ENCODE measurements around the gene SMAD7. TPM values are rescaled to one million over a fixed set of nuclear protein-coding genes. Genes with fewer than 3 reads are reported as not detected.

The SMAD7 gene
- total RNA-seq, 6 experiments from 2014 or later: 29.6 to 35.8 (median 30.7) TPM

GRCh38 chr18:48940854-48941611, 9.7 kb downstream of the SMAD7 start:
- Mint-ChIP-seq H3K27ac (peak overlapping the region; percentile 86), H3K4me1 (ENCODE audit: low read depth) (peaks cover 100% of the 10 kb centered on the region), H3K36me3 (ENCODE audit: low read depth) (peaks cover 63% of the 10 kb centered on the region), H3K9me3 (no peaks in the 10 kb centered on the region), H3K4me3 (peak overlapping the region; percentile 100), H3K27me3 (ENCODE audit: insufficient read depth) (peaks cover 16% of the 10 kb centered on the region)
- DNase-seq: no peak
- no peak for TF ChIP-seq CTCF (IDR thresholded peaks at IDR 0.05)

- no peak for TF ChIP-seq CTCF (IDR thresholded peaks at IDR 0.05)
- no peak for DNase-seq
- H3K9me3 Mint-ChIP-seq: no peaks in the 10 kb centered on the region
- H3K27ac Mint-ChIP-seq: peak overlapping the region; percentile 90
- peak overlapping the region; percentile 84 for H3K4me3 Mint-ChIP-seq
- peaks cover 100% of the 10 kb centered on the region for H3K4me1 Mint-ChIP-seq (ENCODE audit: low read depth)
- peaks cover 17% of the 10 kb centered on the region for H3K27me3 Mint-ChIP-seq (ENCODE audit: insufficient read depth)
- H3K36me3 Mint-ChIP-seq (ENCODE audit: low read depth): peaks cover 60% of the 10 kb centered on the region
These were observed 11.3 kb downstream of the SMAD7 start for GRCh38 chr18:48939205-48940097.

- no peak for DNase-seq
- H3K27ac Mint-ChIP-seq: peak overlapping the region; percentile 90
- H3K4me1 Mint-ChIP-seq (ENCODE audit: low read depth): peaks cover 100% of the 10 kb centered on the region
- peaks cover 54% of the 10 kb centered on the region for H3K36me3 Mint-ChIP-seq (ENCODE audit: low read depth)
- no peaks in the 10 kb centered on the region for H3K9me3 Mint-ChIP-seq
- no peak for TF ChIP-seq CTCF (IDR thresholded peaks at IDR 0.05)
- H3K4me3 Mint-ChIP-seq: peak overlapping the region; percentile 84
- peaks cover 15% of the 10 kb centered on the region for H3K27me3 Mint-ChIP-seq (ENCODE audit: insufficient read depth)
These were observed 11.9 kb downstream of the SMAD7 start for GRCh38 chr18:48938827-48939204.

GRCh38 chr18:48937869-48938750, 12.7 kb downstream of the SMAD7 start:
- H3K27me3 Mint-ChIP-seq (ENCODE audit: insufficient read depth): peaks cover 12% of the 10 kb centered on the region
- DNase-seq: no peak
- peak overlapping the region; percentile 90 for H3K27ac Mint-ChIP-seq
- no peak for TF ChIP-seq CTCF (IDR thresholded peaks at IDR 0.05)
- peak overlapping the region; percentile 84 for H3K4me3 Mint-ChIP-seq
- peaks cover 100% of the 10 kb centered on the region for H3K4me1 Mint-ChIP-seq (ENCODE audit: low read depth)
- peaks cover 47% of the 10 kb centered on the region for H3K36me3 Mint-ChIP-seq (ENCODE audit: low read depth)
- H3K9me3 Mint-ChIP-seq: no peaks in the 10 kb centered on the region

- TF ChIP-seq CTCF (IDR thresholded peaks at IDR 0.05): no peak
- H3K9me3 Mint-ChIP-seq: no peaks in the 10 kb centered on the region
- H3K4me3 Mint-ChIP-seq: peak overlapping the region; percentile 27; the same call in 1 of the 2 replicates
- peaks cover 8% of the 10 kb centered on the region for H3K27me3 Mint-ChIP-seq (ENCODE audit: insufficient read depth)
- H3K36me3 Mint-ChIP-seq (ENCODE audit: low read depth): peaks cover 38% of the 10 kb centered on the region
- no peak for DNase-seq
- H3K4me1 Mint-ChIP-seq (ENCODE audit: low read depth): peaks cover 100% of the 10 kb centered on the region
- H3K27ac Mint-ChIP-seq: peak overlapping the region; percentile 93
These were observed 15.4 kb downstream of the SMAD7 start for GRCh38 chr18:48935433-48935774.
